GM18520 (cell line): ENCODE measurements around the gene POLRMT.
A peak's percentile ranks its signal among the peaks of the same experiment; 100 is the strongest.

ENCODE experiments used
- ATAC-seq: cut with Tn5 transposase; IDR thresholded peaks from one replicate; pipeline ENCODE4 v1.9.1; 2021; ENCODE audit not compliant: unreplicated experiment

The POLRMT gene

DNA sequence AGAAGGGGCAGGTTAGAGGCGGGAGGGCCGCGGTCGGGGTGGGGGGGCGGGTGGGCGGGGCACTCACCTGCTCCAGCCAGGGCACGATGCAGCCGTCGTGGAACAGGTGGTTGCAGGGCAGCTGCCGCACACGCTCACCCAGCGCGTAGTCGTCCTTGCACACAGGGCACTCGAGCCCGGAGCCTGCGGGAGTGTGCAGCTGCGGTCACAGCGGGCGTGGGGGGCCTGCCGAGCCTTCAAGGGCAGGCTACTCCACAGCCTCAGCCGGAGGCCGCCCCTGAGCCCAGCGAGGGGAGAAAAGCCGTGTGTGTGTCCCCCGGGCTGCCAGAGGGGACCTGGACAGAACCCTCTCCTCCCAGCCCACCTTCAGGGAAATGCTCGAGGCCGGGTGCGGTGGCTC, 15.0 kb upstream of the POLRMT start:
- ATAC-seq: no peak

DNA sequence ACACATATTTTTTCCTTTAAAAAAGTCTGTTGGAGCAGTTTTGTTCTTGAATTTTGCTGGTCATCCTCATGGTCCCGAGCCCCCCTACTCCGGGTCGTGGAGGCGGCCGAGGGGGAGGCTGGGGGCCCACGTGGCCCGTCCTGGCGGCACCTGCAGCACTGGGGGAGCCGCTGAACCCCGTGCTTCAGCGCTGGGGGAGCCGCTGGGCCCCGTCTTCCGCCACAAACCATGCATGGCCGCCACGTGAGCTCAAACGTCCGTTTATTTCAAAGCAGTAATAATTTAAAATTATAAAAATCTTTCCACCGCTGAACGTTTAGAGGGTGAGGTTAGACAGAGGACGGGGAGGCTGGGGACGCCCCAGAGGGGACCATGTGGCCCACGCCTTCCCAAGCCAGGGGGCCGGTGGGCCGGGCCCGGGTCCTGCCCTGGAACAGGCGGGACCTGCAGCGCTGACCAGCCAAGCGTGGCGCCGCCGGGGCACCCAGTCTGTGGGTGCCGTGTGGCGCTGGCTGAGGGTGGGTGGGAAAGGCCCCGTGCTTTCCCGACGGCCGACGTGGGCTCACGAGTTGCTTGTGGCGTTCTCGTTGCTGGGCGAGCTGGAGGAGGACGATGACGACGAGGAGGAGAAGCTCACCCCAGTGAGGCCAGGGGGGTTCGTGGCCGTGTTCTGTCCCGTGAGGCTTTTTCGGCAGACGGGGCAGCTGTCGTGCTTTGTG, 14.4 kb upstream of the POLRMT start:
- ATAC-seq: no peak

DNA sequence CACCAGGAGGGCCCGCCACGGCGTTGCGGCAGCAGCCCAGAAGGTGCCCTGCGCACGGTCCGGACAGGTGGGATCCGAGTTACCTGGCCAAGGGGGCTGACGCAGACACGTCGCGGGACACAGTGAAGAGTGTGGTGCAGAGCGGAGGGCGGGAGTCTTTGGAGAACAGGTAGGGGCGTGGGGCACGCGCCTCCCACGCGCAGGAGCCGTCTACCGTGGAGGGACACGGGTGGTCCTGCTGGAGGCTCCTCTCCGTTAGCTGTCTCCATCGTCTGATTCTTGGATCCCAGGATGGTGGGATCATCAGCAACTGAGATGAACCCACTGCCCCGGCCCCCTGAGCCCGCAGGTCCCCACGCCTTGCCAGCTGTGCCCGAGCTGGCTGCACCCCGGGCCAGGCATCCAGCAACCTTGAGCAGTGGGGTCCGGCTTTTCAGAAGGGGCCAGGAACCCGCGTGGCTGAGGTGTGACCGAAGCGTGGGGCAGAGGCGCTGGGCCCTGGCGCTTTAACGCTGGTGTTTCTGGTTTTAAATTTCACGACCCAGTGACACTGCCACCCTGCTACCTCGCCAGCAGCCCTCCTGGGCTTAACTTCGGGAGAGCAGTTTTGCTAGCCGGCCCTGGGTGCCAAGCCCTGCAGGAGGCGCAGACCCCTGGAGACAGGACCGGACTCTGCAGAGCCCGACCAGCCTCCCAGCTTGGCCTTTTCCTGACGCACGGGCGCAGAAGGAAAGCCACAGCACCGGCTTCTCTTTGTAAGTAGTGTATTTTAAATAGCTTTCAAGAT, 13.6 kb upstream of the POLRMT start:
- no peak for ATAC-seq

DNA sequence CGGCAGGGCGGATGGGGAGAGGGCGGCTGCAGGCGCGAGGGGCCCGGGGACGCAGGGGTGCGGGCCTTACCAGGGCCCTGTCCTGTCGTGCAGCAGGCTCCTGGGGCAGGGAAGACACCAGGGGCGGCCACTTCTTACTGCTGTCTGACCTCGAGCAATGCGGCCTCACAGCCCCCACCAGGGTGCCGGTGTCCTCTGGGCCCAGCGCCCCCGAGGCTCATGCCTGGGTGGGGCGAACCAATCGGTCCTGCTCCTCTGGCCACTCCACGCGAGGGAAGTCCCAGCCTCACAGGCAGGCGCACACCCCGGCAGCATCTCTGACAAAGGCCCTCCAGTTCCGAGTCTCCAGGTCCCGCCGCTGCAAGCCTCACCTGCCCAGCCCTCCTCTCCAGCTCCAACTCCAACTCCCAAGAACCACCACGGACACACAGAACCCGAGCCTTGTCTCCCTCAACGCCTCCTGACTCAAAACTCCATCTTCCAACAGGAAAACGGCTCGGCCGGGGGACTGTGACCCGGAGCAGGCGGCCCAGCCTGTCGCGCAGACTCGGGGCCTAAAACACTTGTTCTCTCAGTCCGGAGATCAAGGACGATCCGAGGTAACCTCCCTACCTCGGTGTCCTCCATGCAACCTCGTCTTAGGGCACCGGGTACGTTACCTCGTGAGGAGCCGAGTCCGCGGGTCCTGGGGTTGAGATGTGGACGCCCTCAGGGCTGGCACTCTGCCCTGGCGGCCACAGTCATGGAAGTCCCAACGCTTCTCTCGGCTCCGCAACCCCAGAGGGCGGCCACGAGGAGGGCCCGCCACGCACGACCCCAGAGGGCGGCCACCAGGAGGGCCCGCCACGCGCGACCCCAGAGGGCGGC, 12.8 kb upstream of the POLRMT start:
- no peak for ATAC-seq

- ATAC-seq: no peak
These were observed 11.5 kb upstream of the POLRMT start for GRCh38 chr19:644789-645188.

DNA sequence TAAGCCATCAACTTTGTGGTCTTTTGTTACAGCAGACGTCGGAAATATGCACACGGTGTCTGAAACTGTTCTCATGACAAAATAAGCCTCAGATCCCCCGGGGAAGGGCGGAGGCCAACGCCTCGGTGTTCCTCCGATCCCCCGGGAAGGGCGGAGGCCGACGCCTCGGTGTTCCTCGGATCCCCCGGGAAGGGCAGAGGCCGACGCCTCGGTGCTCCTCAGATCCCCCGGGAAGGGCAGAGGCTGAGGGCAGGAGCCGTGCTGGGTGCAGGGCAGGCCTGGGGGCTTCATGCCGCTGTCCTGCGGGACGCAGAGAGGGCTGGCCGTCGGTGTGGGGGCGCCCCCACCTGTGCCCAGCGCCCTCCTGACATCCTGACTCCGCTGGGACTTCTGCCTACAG, 11.0 kb upstream of the POLRMT start:
- no peak for ATAC-seq

GRCh38 chr19:643736-644135, 10.4 kb upstream of the POLRMT start:
- no peak for ATAC-seq

GRCh38 chr19:642767-643727, 9.7 kb upstream of the POLRMT start:
- no peak for ATAC-seq

DNA sequence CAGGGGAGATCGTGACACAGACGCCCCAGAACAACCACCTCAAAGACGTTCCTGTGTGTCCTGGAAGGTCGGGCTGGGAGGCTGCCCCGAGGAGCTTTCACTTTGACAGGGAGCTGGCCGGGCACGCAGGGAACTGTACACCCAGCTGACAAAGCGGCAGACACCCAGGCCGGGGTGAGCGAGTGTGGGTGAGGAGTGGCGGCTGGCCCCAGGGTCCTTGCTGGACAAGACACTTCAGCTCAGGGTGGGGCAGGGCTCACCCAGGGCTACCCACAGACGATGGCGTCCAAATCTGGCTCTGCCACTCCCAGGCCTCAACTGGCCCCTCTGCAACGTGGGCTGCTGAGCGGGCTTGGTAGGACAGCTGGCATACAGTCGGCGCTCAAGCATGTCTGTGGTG, 8.4 kb upstream of the POLRMT start:
- ATAC-seq: no peak

GRCh38 chr19:640606-641189, 7.4 kb upstream of the POLRMT start:
- ATAC-seq: no peak

- no peak for ATAC-seq
These were observed 6.8 kb upstream of the POLRMT start for GRCh38 chr19:640161-640558.

GRCh38 chr19:639253-640160, 6.2 kb upstream of the POLRMT start, which contains the start of gene FGF22:
Gene FGF22 (plus strand): TSS chr19:639879. CDS start chr19:639926, 47 bp downstream.
- no peak for ATAC-seq

DNA sequence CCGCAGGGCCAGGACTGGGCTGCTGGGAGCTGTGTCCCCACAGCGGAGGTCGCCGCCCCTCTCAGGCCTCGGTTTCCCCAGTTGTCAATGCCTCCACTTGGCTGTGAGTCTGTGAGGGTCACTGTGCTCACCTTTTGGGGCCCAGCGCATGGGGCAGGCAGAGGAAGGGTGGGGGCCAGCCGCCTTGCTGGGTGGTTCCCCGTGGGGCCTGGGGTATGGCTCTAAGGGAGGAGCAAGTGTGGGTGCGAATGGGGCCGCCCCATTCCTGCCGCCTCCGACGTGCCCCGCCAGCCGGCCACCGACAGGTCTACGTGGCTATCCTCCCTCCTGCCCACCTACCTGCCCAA, 5.5 kb upstream of the POLRMT start:
- no peak for ATAC-seq

GRCh38 chr19:634975-635652, 1.8 kb upstream of the POLRMT start:
- ATAC-seq: no peak

DNA sequence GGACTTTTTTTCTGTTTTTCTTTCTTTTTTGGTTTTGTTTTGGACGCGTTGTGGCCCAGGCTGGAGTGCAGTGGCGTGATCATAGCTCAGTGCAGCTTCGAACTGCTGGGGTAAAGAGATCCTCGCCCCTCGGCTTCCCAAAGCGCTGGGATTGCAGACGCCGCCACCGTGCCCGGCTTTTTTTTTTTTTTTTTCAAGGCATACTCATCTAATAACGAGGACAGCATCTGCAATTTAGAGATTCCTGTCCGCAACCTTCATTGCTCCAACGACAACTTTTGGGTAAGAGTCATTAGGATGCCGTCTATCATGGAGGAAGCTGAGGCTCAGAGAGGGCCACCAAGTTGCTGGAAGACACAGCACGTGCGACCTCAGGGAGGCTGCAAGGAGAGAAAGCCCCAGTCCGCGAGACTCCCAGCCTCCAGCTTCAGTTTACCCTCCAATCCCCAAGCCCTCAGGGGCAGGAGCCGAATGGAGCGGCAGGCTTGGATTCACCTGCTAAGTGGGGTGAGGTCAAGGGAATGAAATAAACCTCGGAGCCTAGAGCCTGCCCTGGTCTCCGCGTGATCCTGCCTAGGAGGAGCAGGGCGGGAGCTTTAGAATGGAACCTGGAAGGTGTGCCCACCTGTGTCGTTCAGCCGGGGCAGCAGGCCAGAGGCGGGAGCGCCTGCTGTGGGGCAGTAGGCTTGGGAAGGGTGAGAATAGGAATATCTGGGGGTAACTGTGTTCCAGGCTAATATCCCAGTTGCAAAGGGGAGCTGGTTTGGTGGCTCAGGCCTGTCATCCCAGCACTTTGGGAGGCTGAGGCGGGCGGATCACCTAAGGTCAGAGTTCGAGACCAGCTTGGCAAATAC, 676 bp upstream of the POLRMT start:
- ATAC-seq: no peak

DNA sequence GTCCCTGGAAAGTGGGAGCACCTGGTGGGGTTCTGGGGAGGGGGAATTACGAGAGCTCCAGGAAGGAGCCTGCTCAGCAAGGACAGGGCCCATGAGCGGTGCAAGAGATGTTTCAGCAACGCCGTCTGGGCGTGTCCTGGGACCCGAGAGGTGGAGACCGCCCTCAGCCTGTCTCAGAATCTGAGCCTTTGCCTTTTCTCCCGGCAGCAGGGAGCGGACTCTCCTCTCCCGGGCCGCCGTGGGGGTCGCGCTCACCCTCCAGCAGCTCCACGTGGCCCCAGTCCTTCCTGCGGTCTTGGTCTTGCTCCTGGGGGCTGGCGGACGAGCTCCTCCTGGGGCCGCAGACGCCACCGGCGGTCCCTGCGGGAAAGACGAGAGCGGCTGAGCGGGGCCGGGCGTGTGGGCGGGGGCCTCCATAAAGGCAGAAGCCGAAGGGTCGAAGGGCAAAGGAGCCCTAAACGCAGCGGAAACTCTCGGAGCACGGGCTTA, 714 bp downstream of the POLRMT start:
- ATAC-seq: peak; percentile 2

GRCh38 chr19:629961-630714, 3.2 kb downstream of the POLRMT start:
- ATAC-seq: no peak
